K562 (cell line): ENCODE results near the gene CITED1. TPM values are rescaled to one million over a fixed set of nuclear protein-coding genes. Genes with fewer than 3 reads are reported as not detected.
A peak's percentile ranks its signal among the peaks of the same experiment; 100 is the strongest.

Experiments
- ATAC-seq: fragments of 200-7000 bp; cut with Tn5 transposase; 3 replicates; pipeline ENCODE4 v1.9.1; 2020; ENCODE audit warnings: moderate library complexity
- BruUV-seq: library from RNA; stranded (reverse); fragments of 400-500 nt; replicated peaks from 2 replicates; lab custom pipeline; 2021; lab: Mats Ljungman, UMichigan
- CTCF ChIA-PET: fragments of 300-600 bp; formaldehyde crosslinking; extraction: SDS; loops from one replicate; lab custom pipeline; 2021; ENCODE audit warnings: low intra/inter-chr PET ratio; lab: Yijun Ruan, JAX
- POLR2A ChIA-PET: fragments of 300-600, 350-650 bp; sonication (Branson Sonifier 250); formaldehyde crosslinking; extraction: SDS; loops from one replicate; lab custom pipeline; 2021; ENCODE audit warnings: antibody characterized with exemption, inconsistent platforms; lab: Yijun Ruan, JAX
- DNase-seq, 4 experiments: peaks; one replicate each; pipeline versions ENCODE4 v3.0.0 to v3.0.0-alpha.2; 2011 to 2018; ENCODE audit warnings: low spot score in 3 of 4, mixed read lengths in 3 of 4; ENCODE audit errors: extremely low read depth in 1 of 4
- FAIRE-seq: peaks from 2 replicates; lab custom pipeline; 2011; peaks lifted over from hg19 to GRCh38; lab: Jason Lieb, UNC
- H2AFZ ChIP-seq: 2 replicates; pipeline ENCODE4 v1.6.0; 2011; ENCODE audit warnings: low read depth, low read length, control low read depth, inconsistent platforms
- H3K27ac ChIP-seq: fragments of 200-600 bp; 3 replicates; pipeline ENCODE4 v1.8.0; 2011; ENCODE audit warnings: low read depth, mild to moderate bottlenecking, control low read depth, inconsistent platforms, low read length, moderate library complexity, mixed read lengths; ENCODE audit errors: extremely low read depth
- H3K27me3 ChIP-seq, 2 experiments: fragments of 300-600 bp in 1 of 2; 2 replicates in 1 of 2; 3 replicates in 1 of 2; pipeline versions ENCODE4 v1.6.0 to v1.8.0; 2011; ENCODE audit warnings: inconsistent platforms in 2 of 2, low read length in 2 of 2, mild to moderate bottlenecking in 1 of 2, mixed read lengths in 1 of 2, moderate library complexity in 1 of 2; ENCODE audit not compliant: control insufficient read depth in 2 of 2, insufficient read depth in 2 of 2
- H3K36me3 ChIP-seq: fragments of 300-600 bp; 3 replicates; pipeline ENCODE4 v1.8.0; 2011; ENCODE audit warnings: mild to moderate bottlenecking, low read length, inconsistent platforms; ENCODE audit not compliant: control insufficient read depth, insufficient read depth
- H3K4me1 ChIP-seq, 2 experiments: fragments of 200-600 bp in 1 of 2; replicated peaks in 1 of 2; 2 replicates in 1 of 2; 3 replicates in 1 of 2; pipeline versions ENCODE4 v1.5.1 to v1.8.0; 2011; ENCODE audit warnings: inconsistent platforms in 2 of 2, low read length in 2 of 2, mild to moderate bottlenecking in 1 of 2, mixed read lengths in 1 of 2, moderate library complexity in 1 of 2; ENCODE audit not compliant: control insufficient read depth in 2 of 2, insufficient read depth in 2 of 2
- H3K4me2 ChIP-seq: 2 replicates; pipeline ENCODE4 v1.6.1; 2011; ENCODE audit warnings: low read length, control low read depth, inconsistent platforms, mixed read lengths; ENCODE audit not compliant: insufficient read depth
- H3K4me3 ChIP-seq: fragments of 200-600 bp; sonication (generic), shearing (Covaris generic); 2 replicates; pipeline ENCODE4 v1.5.1; 2016; ENCODE audit warnings: control low read depth, inconsistent platforms
- H3K79me2 ChIP-seq: fragments of 200-600 bp; 3 replicates; pipeline ENCODE4 v1.8.0; 2011; ENCODE audit warnings: low read length, inconsistent platforms; ENCODE audit not compliant: control insufficient read depth, insufficient read depth
- H3K9ac ChIP-seq, 2 experiments: 2 replicates each; pipeline versions ENCODE4 v1.6.0 to v1.6.1; 2011; ENCODE audit warnings: low read depth in 2 of 2, low read length in 2 of 2, control low read depth in 1 of 2, inconsistent platforms in 1 of 2, mild to moderate bottlenecking in 1 of 2, mixed read lengths in 1 of 2; ENCODE audit not compliant: insufficient read depth in 1 of 2
- H3K9me1 ChIP-seq: one replicate; pipeline ENCODE4 v1.6.0; 2011; ENCODE audit warnings: inconsistent platforms, mild to moderate bottlenecking, low read length, moderate library complexity; ENCODE audit not compliant: control insufficient read depth, insufficient read depth
- H3K9me3 ChIP-seq: replicated peaks from 2 replicates; pipeline ENCODE4 v1.5.1; 2011; ENCODE audit warnings: low read depth, low read length, inconsistent platforms; ENCODE audit not compliant: control insufficient read depth, insufficient read depth
- H4K20me1 ChIP-seq: replicated peaks from 2 replicates; pipeline ENCODE4 v1.6.1; 2011; ENCODE audit warnings: low read length, inconsistent platforms, mixed read lengths; ENCODE audit not compliant: control insufficient read depth, insufficient read depth
- CREM ChIP-seq: IDR thresholded peaks from 2 replicates; pipeline ENCODE4 v1.6.1; 2014; ENCODE audit warnings: antibody characterized with exemption, low read depth
- EGR1 ChIP-seq: fragments of 450-650 bp; conservative IDR thresholded peaks from 2 replicates; pipeline ENCODE4 v1.6.1; 2017; ENCODE audit warnings: mild to moderate bottlenecking
- ETV5 ChIP-seq: sonication (generic); formaldehyde crosslinking; IDR thresholded peaks from 2 replicates; pipeline ENCODE4 v1.4.0; 2020; ENCODE audit warnings: low read depth, mild to moderate bottlenecking, missing genetic modification reagents
- FOSL1 ChIP-seq: fragments of 200-800 bp; sonication (Bioruptor generic); conservative IDR thresholded peaks from 2 replicates; pipeline ENCODE4 v1.6.1; 2016; ENCODE audit warnings: missing genetic modification characterization, missing compliant biosample characterization
- IRF2 ChIP-seq: sonication (generic); formaldehyde crosslinking; IDR thresholded peaks from 2 replicates; pipeline ENCODE4 v1.8.1; 2022; ENCODE audit warnings: mild to moderate bottlenecking, missing genetic modification reagents
- L3MBTL2 ChIP-seq: fragments of 450-650 bp; IDR thresholded peaks from 2 replicates; pipeline ENCODE4 v1.6.1; 2016; ENCODE audit warnings: mild to moderate bottlenecking, moderate library complexity
- MCM5 ChIP-seq: fragments of 450-650 bp; IDR thresholded peaks from 2 replicates; pipeline ENCODE4 v1.6.1; 2016; ENCODE audit warnings: low read depth
- NELFE ChIP-seq: IDR thresholded peaks from 2 replicates; pipeline ENCODE4 v1.6.1; 2011; ENCODE audit warnings: mild to moderate bottlenecking; ENCODE audit not compliant: insufficient read depth, insufficient read length
- RBFOX2 ChIP-seq: fragments of 200-400 bp; formaldehyde crosslinking; IDR thresholded peaks from 2 replicates; pipeline ENCODE4 v1.6.1; 2017; ENCODE audit warnings: low read depth, mild to moderate bottlenecking, low read length, moderate library complexity
- ZBTB8A ChIP-seq: fragments of 450-650 bp; IDR thresholded peaks from 2 replicates; pipeline ENCODE4 v1.6.1; 2018; ENCODE audit warnings: mild to moderate bottlenecking, moderate library complexity; ENCODE audit not compliant: partially characterized antibody
- ZNF583 ChIP-seq: fragments of 250-450 bp; sonication (Bioruptor Pico); IDR thresholded peaks from 2 replicates; pipeline ENCODE4 v1.4.0; 2020
- ZNF830 ChIP-seq: fragments of 250-450 bp; sonication (Bioruptor Pico); IDR thresholded peaks from 2 replicates; pipeline ENCODE4 v1.5.0; 2021; ENCODE audit warnings: mild to moderate bottlenecking
- WGBS: fragments of 100-300 bp; shearing (Covaris generic); methylation state at CpG from one replicate; pipeline ENCODE4 v1.1.6; 2016; ENCODE audit warnings: low coverage, mixed read lengths; ENCODE audit not compliant: insufficient coverage; ENCODE audit errors: missing lambda C conversion rate; 5-methylcytosine and 5-hydroxymethylcytosine counted together
- in situ Hi-C: fragments of 300-500 bp; cut with MboI; formaldehyde crosslinking; loops from 4 replicates; pipeline ENCODE4 v1.15.0; 2018; ENCODE audit warnings: inconsistent platforms, mixed read lengths
- intact Hi-C: fragments of 100-400 bp; cut with micrococcal nuclease; formaldehyde crosslinking; loops from 2 replicates; pipeline ENCODE4 v1.14.2; 2022
- polyA plus RNA-seq, 8 experiments: library from polyadenylated mRNA; depleted of rRNA in 4 of 8; stranded (reverse) in 5 of 8; unstranded in 3 of 8; fragments of >200 nt; fragmentation: Nextera tagmentation in 2 of 8; fragmentation: Illumina TruSeq in 1 of 8; extraction: Ambion mirVana in 2 of 8; extraction: Trizol in 1 of 8; gene quantifications; 2 replicates each; pipeline versions ENCODE4 v1.2.1 to v1.2.3, GENCODE V29; 2011 to 2014; ENCODE audit warnings: inconsistent platforms in 1 of 8, missing spikeins in 1 of 8
- total RNA-seq, 7 experiments: library from RNA; depleted of rRNA in 6 of 7; stranded (reverse); fragments of >200 nt in 6 of 7; fragmentation: Illumina TruSeq in 2 of 7; extraction: Trizol in 2 of 7; gene quantifications; 2 replicates each; pipeline versions ENCODE4 v1.2.1 to v1.2.3, GENCODE V29; 2011 to 2021; ENCODE audit warnings: low replicate concordance in 1 of 7
- TF ChIP-seq, protein P1 (sequence below), 2 experiments: fragments of 450-650 bp in 1 of 2; sonication (generic) in 1 of 2; formaldehyde crosslinking in 1 of 2; IDR thresholded peaks in 1 of 2; conservative IDR thresholded peaks in 1 of 2; 2 replicates each; pipeline versions ENCODE4 v1.6.1 to v1.8.1; 2016 to 2023; ENCODE audit warnings: mild to moderate bottlenecking in 2 of 2, moderate library complexity in 2 of 2, inconsistent platforms in 1 of 2, missing genetic modification reagents in 1 of 2

Gene CITED1
- total and polyA plus RNA-seq, 9 of the 15 experiments (the other 6 are each of a cell fraction or from before 2014, with no cell fraction given) = 0.56 to 5.8 (median 4.2) TPM

DNA sequence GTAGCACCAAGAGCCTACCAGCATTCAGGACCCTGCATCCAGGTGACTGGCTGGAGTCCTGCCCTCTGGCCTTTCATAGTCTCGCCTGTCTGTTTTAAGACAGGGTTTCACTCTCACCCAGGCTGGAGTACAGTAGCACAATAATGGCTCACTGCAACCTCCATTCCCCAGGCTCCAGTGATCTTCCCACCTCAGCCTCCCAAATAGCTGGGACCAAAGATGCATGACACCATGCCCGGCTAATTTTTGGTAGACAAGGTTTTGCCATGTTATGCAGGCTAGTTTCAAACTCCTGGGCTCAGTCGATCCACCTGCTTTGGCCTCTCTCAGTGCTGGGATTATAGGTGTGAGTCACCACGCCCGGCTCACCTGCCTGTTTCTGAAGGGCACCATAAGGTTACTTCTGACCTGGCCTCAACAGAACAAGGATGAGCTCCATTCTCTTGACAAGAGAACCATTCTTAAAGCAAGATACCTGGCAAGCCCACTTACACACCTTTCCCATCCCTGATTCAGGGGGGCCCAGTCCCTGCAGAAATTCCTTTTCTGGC is 35.3 kb downstream of the CITED1 start:
- Histone ChIP-seq H2AFZ (no peak overlapping the region), H3K9ac (no peak overlapping the region), H3K4me1 (peaks cover 0 to 11% of the 10 kb centered on the region in 2 experiments; a peak in 2 of 5 replicates), H3K4me2 (no peak overlapping the region), H3K27ac (peak overlapping the region; percentile 39), H3K9me1 (no peaks in the 10 kb centered on the region), H3K9me3 (no peaks in the 10 kb centered on the region), H4K20me1 (peaks cover 6% of the 10 kb centered on the region; the same call in 1 of the 2 replicates), H3K79me2 (peaks cover 28% of the 10 kb centered on the region), H3K27me3 (no peaks in the 10 kb centered on the region), H3K36me3 (peaks cover 80% of the 10 kb centered on the region), H3K4me3 (no peak overlapping the region)
- ATAC-seq = peak; percentile 7; the same call in 1 of the 3 replicates
- POLR2A ChIA-PET = interaction anchor here (0.7 to 1.2 kb wide), 3 partner anchors 8 to 257 kb away, joined by 3 to 5 read pairs (median 4); no protein-coding TSS in a partner anchor
- no peak for DNase-seq
- no TSS peak for BruUV-seq
- intact Hi-C loops (no loop called here), in situ Hi-C loops (no loop called here)
- TF ChIP-seq RBFOX2 (peak; percentile 19; the same call in 1 of the 2 replicates), L3MBTL2 (no peak)
- no peak for FAIRE-seq
- 87% methylated on average over 5 of the region's 5 CpGs for WGBS
- CTCF ChIA-PET = no interaction called here

DNA sequence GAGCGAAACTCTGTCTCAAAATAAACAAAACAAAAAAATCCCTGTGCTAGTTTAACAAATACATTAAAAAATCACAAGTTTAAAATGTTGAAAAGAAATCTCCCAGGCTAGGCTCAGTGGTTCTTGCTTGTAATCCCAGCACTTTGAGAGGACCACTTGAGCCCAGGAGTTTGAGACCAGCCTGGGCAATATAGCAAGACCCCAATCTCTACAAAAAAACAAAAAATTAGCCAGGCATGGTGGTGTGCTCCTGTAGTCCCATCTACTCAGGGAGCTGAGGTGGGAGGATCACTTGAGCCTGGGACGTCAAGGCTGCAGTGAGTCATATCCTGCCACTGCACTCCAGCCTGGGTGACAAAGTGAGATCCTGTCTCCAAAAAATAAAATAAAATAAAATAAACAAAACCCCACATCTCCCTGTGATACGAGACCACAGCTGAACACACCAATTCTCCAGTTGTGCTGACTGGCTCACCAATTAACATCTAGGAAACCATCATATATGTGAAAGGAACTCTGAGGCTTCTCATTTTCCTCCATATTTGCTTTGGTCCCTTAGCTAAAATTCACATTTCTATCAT is 36.0 kb downstream of the CITED1 start:
- H3K9ac ChIP-seq = no peak overlapping the region
- DNase-seq = peak in 1 of 4 experiments; percentile 34
- no peak for TF ChIP-seq ZBTB8A
- TF ChIP-seq, protein P1, sequence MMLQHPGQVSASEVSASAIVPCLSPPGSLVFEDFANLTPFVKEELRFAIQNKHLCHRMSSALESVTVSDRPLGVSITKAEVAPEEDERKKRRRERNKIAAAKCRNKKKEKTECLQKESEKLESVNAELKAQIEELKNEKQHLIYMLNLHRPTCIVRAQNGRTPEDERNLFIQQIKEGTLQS (IDR thresholded peaks at IDR 0.05) = peak; percentile 59
- TF ChIP-seq, protein P1 (CRISPR knock-in tag; conservative IDR thresholded peaks at IDR 0.05) = no peak
- TF ChIP-seq EGR1 = 0 out of 2 replicates have a peak, but pooled peaks have one; percentile 10
- TF ChIP-seq CREM = peak; percentile 39; the same call in 1 of the 2 replicates
- TF ChIP-seq ETV5 (CRISPR knock-in tag) = 0 out of 2 replicates have a peak, but pooled peaks have one; percentile 34
- no peak for TF ChIP-seq NELFE
- TF ChIP-seq FOSL1 = peak; percentile 53
- no peak for TF ChIP-seq ZNF830 (CRISPR knock-in tag)
- TF ChIP-seq IRF2 = no peak
- no peak for TF ChIP-seq MCM5
- no peak for TF ChIP-seq ZNF583 (CRISPR knock-in tag)

More for the DNA sequence above, 36.0 kb downstream of the CITED1 start:
- Histone ChIP-seq H3K27ac (peak overlapping the region; percentile 39), H3K4me2 (no peak overlapping the region), H3K9me1 (no peaks in the 10 kb centered on the region), H3K4me3 (no peak overlapping the region), H3K79me2 (peaks cover 21% of the 10 kb centered on the region), H3K36me3 (peaks cover 74% of the 10 kb centered on the region), H4K20me1 (peaks cover 6% of the 10 kb centered on the region; the same call in 1 of the 2 replicates), H3K27me3 (no peaks in the 10 kb centered on the region), H3K9me3 (no peaks in the 10 kb centered on the region), H2AFZ (no peak overlapping the region), H3K4me1 (peaks cover 0 to 7% of the 10 kb centered on the region in 2 experiments; a peak in 2 of 5 replicates)
- 58% methylated on average over 3 of the region's 3 CpGs for WGBS
- ATAC-seq (peak; percentile 45), FAIRE-seq (peak; percentile 40)
- POLR2A ChIA-PET = interaction anchor here (0.9 to 3.4 kb wide), 4 partner anchors 7 to 258 kb away, joined by 4 to 34 read pairs (median 6); partner anchors contain the start of gene RPS4X
- intact Hi-C loops (no loop called here), in situ Hi-C loops (no loop called here)
- no TSS peak for BruUV-seq
- CTCF ChIA-PET = no interaction called here
